CD4-positive, CD25-positive, alpha-beta regulatory T cell (primary cell): ENCODE measurements around the gene ZNHIT2. TPM values are rescaled to one million over a fixed set of nuclear protein-coding genes. Genes with fewer than 3 reads are reported as not detected.

Experiments
- ATAC-seq, 2 donors: fragments of 150-1000 bp; cut with Tn5 transposase; one replicate each; pipeline ENCODE4 v1.10.0; 2021; ENCODE audit warnings: low read depth in 2 of 2, moderate number of reproducible peaks in 2 of 2, moderate library complexity in 1 of 2
- DNase-seq, 3 donors: peaks; one replicate each; pipeline versions ENCODE4 v3.0.0 to v3.0.0-alpha.2; 2012 to 2022; ENCODE audit warnings: mixed read lengths in 1 of 3
- H3K27ac ChIP-seq: one replicate; pipeline ENCODE4 v1.7.0; 2013; ENCODE audit warnings: mild to moderate bottlenecking, low read length; ENCODE audit not compliant: insufficient read depth, poor library complexity, severe bottlenecking
- H3K27me3 ChIP-seq: one replicate; pipeline ENCODE4 v1.7.0; 2013; ENCODE audit warnings: low read length; ENCODE audit not compliant: control insufficient read depth, insufficient read depth
- H3K36me3 ChIP-seq: one replicate; pipeline ENCODE4 v1.7.0; 2013; ENCODE audit warnings: mild to moderate bottlenecking, low read length, moderate library complexity; ENCODE audit not compliant: control insufficient read depth, insufficient read depth
- H3K4me1 ChIP-seq: 2 replicates; pipeline ENCODE4 v1.7.0; 2013; ENCODE audit warnings: mild to moderate bottlenecking, low read length; ENCODE audit not compliant: insufficient read depth, control insufficient read depth, poor library complexity, severe bottlenecking
- H3K4me3 ChIP-seq: one replicate; pipeline ENCODE4 v1.7.0; 2013; ENCODE audit warnings: low read depth, mild to moderate bottlenecking, low read length, moderate library complexity
- H3K9me3 ChIP-seq, 2 experiments: 1 replicate in 1 of 2; 2 replicates in 1 of 2; pipeline ENCODE4 v1.7.0; 2013; ENCODE audit warnings: low read length in 2 of 2, mild to moderate bottlenecking in 1 of 2, moderate library complexity in 1 of 2; ENCODE audit not compliant: control insufficient read depth in 2 of 2
- H3K27ac Mint-ChIP-seq, 3 donors: one replicate each; pipeline ENCODE4 v1.8.0; 2020 to 2022; ENCODE audit warnings: mild to moderate bottlenecking in 3 of 3, mixed read lengths in 3 of 3, moderate library complexity in 2 of 3
- H3K27me3 Mint-ChIP-seq: one replicate; pipeline ENCODE4 v1.8.0; 2022; ENCODE audit warnings: mild to moderate bottlenecking, mixed read lengths
- H3K36me3 Mint-ChIP-seq: one replicate; pipeline ENCODE4 v1.8.0; 2020; ENCODE audit warnings: mixed read lengths
- H3K4me1 Mint-ChIP-seq, 4 donors: one replicate each; pipeline ENCODE4 v1.8.0; 2020 to 2022; ENCODE audit warnings: mixed read lengths in 4 of 4, mild to moderate bottlenecking in 1 of 4
- H3K4me3 Mint-ChIP-seq, 4 donors: one replicate each; pipeline ENCODE4 v1.8.0; 2020 to 2022; ENCODE audit warnings: mild to moderate bottlenecking in 4 of 4, mixed read lengths in 4 of 4, moderate library complexity in 3 of 4
- H3K9me3 Mint-ChIP-seq, 7 donors: one replicate each; pipeline ENCODE4 v1.8.0; 2020 to 2022; ENCODE audit warnings: mixed read lengths in 7 of 7, mild to moderate bottlenecking in 3 of 7, moderate library complexity in 2 of 7
- polyA plus RNA-seq, 4 donors: library from polyadenylated mRNA; unstranded; fragments of 300-500 nt; fragmentation: Illumina TruSeq; gene quantifications; one replicate each; pipeline ENCODE4 v1.2.3, GENCODE V29; 2021
- total RNA-seq: library from RNA; stranded (reverse); gene quantifications from one replicate; pipeline ENCODE4 v1.2.3, GENCODE V29; 2022

ZNHIT2 gene
- total and polyA plus RNA-seq, 5 donors from 2014 or later = 6.0 to 29.0 (median 22.4) TPM

GRCh38 chr11:65089621-65090020 is 27.9 kb downstream of the ZNHIT2 start:
- Mint-ChIP-seq H3K27ac (no peak overlapping the region), H3K36me3 (peaks cover 17% of the 10 kb centered on the region)

GRCh38 chr11:65087827-65088226 is 29.7 kb downstream of the ZNHIT2 start:
- peaks cover 16% of the 10 kb centered on the region for H3K4me1 ChIP-seq
- Mint-ChIP-seq H3K36me3 (peaks cover 17% of the 10 kb centered on the region), H3K4me3 (no peak overlapping the region), H3K27me3 (no peaks in the 10 kb centered on the region), H3K4me1 (peaks cover 6 to 26% (median 14%) of the 10 kb centered on the region in 4 donors), H3K9me3 (peaks cover 0 to 2% (median 0%) of the 10 kb centered on the region in 7 donors), H3K27ac (no peak overlapping the region)
- H3K9me3 ChIP-seq = no peaks in the 10 kb centered on the region
- peaks cover 30% of the 10 kb centered on the region for H3K36me3 ChIP-seq
- H3K27ac ChIP-seq = no peak overlapping the region
- no peaks in the 10 kb centered on the region for H3K27me3 ChIP-seq
- H3K4me3 ChIP-seq = no peak overlapping the region
- DNase-seq (no peak), ATAC-seq (no peak)

More at GRCh38 chr11:65089621-65090020, 27.9 kb downstream of the ZNHIT2 start:
- peak overlapping the region in 1 of 4 donors; percentile 68 for H3K4me3 Mint-ChIP-seq
- no peaks in the 10 kb centered on the region for H3K27me3 Mint-ChIP-seq
- peaks cover 4 to 13% (median 6%) of the 10 kb centered on the region in 4 donors for H3K4me1 Mint-ChIP-seq
- Histone ChIP-seq H3K27me3 (no peaks in the 10 kb centered on the region), H3K36me3 (peaks cover 30% of the 10 kb centered on the region), H3K27ac (no peak overlapping the region), H3K9me3 (no peaks in the 10 kb centered on the region), H3K4me3 (no peak overlapping the region), H3K4me1 (peaks cover 5% of the 10 kb centered on the region)
- no peaks in the 10 kb centered on the region for H3K9me3 Mint-ChIP-seq
- ATAC-seq = no peak
- DNase-seq = no peak

DNA sequence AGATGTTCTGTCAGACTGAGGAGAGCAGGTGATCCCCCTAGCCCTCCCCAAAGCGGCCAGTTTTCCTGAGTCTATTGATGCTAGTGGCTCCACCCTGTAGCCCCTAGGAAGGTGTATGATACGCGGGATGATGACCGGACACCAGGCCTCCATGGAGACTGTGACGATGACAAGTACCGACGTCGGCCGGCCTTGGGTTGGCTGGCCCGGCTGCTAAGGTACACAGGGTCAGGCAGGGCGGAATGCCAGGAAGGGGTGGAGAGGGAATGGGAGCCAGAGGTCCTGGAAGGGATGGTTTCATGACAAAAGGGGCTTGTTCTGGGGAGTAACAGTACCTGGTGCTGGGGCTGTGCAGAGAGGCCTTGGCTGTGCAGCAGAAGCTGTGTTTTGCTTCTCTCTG is 30.3 kb downstream of the ZNHIT2 start:
- H3K9me3 Mint-ChIP-seq = peaks cover 0 to 2% (median 0%) of the 10 kb centered on the region in 7 donors
- H3K27ac Mint-ChIP-seq = no peak overlapping the region
- no peaks in the 10 kb centered on the region for H3K27me3 ChIP-seq
- peaks cover 17% of the 10 kb centered on the region for H3K36me3 Mint-ChIP-seq
- no peak overlapping the region for H3K4me3 Mint-ChIP-seq
- H3K27me3 Mint-ChIP-seq = no peaks in the 10 kb centered on the region
- DNase-seq (no peak), ATAC-seq (no peak)
- peaks cover 30% of the 10 kb centered on the region for H3K36me3 ChIP-seq
- no peak overlapping the region for H3K4me3 ChIP-seq
- no peak overlapping the region for H3K27ac ChIP-seq
- peaks cover 6 to 26% (median 15%) of the 10 kb centered on the region in 4 donors for H3K4me1 Mint-ChIP-seq
- H3K4me1 ChIP-seq = peaks cover 16% of the 10 kb centered on the region
- H3K9me3 ChIP-seq = no peaks in the 10 kb centered on the region

DNA sequence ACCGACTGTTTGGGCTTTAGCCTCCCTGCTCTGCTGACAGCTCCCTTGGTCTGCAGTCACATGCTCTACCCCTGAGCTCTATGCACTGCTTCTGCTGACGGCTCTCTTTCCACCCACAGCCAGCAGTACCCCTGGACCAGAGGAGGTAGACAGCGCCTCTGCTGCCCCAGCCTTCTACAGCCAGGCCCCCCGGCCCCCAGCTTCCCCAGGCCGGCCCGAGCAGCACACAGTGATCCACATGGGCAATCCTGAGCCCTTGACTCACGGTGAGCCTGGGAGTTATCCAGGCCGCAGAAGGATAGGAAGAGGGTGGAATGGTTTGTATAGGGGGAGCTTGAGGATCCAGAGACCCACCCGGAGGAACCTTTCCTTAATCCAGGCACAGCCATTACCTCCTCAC is 30.7 kb downstream of the ZNHIT2 start:
- Histone ChIP-seq H3K4me1 (peaks cover 16% of the 10 kb centered on the region), H3K27me3 (no peaks in the 10 kb centered on the region), H3K36me3 (peaks cover 30% of the 10 kb centered on the region), H3K27ac (no peak overlapping the region), H3K9me3 (no peaks in the 10 kb centered on the region), H3K4me3 (no peak overlapping the region)
- ATAC-seq (no peak), DNase-seq (no peak)
- H3K4me1 Mint-ChIP-seq = peaks cover 6 to 26% (median 15%) of the 10 kb centered on the region in 4 donors
- no peaks in the 10 kb centered on the region for H3K27me3 Mint-ChIP-seq
- peaks cover 0 to 2% (median 0%) of the 10 kb centered on the region in 7 donors for H3K9me3 Mint-ChIP-seq
- peak overlapping the region in 1 of 3 donors; percentile 32 for H3K27ac Mint-ChIP-seq
- peaks cover 17% of the 10 kb centered on the region for H3K36me3 Mint-ChIP-seq
- H3K4me3 Mint-ChIP-seq = peak overlapping the region in 1 of 4 donors; percentile 94

DNA sequence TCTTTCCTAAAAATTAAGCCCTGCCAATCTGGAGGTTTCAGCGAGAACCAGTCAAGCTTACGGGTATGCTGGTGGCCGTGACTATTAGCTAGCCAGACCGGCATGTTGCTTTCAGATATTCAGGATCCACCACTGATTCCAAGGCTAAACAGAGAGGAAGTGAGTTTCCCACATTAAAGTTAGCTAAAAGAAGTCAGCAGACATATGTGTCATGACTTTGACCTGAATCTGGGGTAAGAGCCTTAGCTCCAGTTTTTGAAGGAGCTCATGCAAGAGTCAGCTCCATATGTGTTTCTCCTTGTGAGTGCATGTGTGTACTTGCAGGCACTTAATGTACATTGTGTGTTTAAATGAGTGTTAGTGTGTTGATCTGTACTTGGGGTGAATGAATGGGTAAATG is 32.1 kb downstream of the ZNHIT2 start:
- H3K27me3 ChIP-seq = no peaks in the 10 kb centered on the region
- Mint-ChIP-seq H3K36me3 (peaks cover 17% of the 10 kb centered on the region), H3K4me1 (peaks cover 6 to 26% (median 15%) of the 10 kb centered on the region in 4 donors), H3K4me3 (peak overlapping the region; percentile 92 to 95 (median 94)), H3K27ac (peak overlapping the region; percentile 29 to 95 (median 70)), H3K27me3 (no peaks in the 10 kb centered on the region), H3K9me3 (peaks cover 0 to 2% (median 0%) of the 10 kb centered on the region in 7 donors)
- no peak for DNase-seq
- no peaks in the 10 kb centered on the region for H3K9me3 ChIP-seq
- H3K27ac ChIP-seq = peak overlapping the region; percentile 96
- H3K4me3 ChIP-seq = no peak overlapping the region
- no peak for ATAC-seq
- H3K4me1 ChIP-seq = peaks cover 16% of the 10 kb centered on the region
- peaks cover 30% of the 10 kb centered on the region for H3K36me3 ChIP-seq

GRCh38 chr11:65084598-65085375 is 32.7 kb downstream of the ZNHIT2 start:
- Mint-ChIP-seq H3K4me3 (peak overlapping the region; percentile 92 to 95 (median 94)), H3K36me3 (peaks cover 17% of the 10 kb centered on the region), H3K27ac (peak overlapping the region; percentile 70 to 99 (median 95)), H3K9me3 (peaks cover 0 to 2% (median 0%) of the 10 kb centered on the region in 7 donors), H3K27me3 (no peaks in the 10 kb centered on the region), H3K4me1 (peaks cover 6 to 26% (median 15%) of the 10 kb centered on the region in 4 donors)
- H3K9me3 ChIP-seq = no peaks in the 10 kb centered on the region
- H3K4me1 ChIP-seq = peaks cover 16% of the 10 kb centered on the region
- peaks cover 30% of the 10 kb centered on the region for H3K36me3 ChIP-seq
- no peaks in the 10 kb centered on the region for H3K27me3 ChIP-seq
- ATAC-seq (no peak), DNase-seq (no peak)
- H3K27ac ChIP-seq = peak overlapping the region; percentile 96
- peak overlapping the region; percentile 82 for H3K4me3 ChIP-seq

- Histone ChIP-seq H3K9me3 (no peaks in the 10 kb centered on the region), H3K27ac (peak within 1 kb of the TSS; percentile 96), H3K27me3 (no peaks in the 10 kb centered on the region), H3K4me3 (peak within 1 kb of the TSS; percentile 82), H3K36me3 (peaks cover 29% of the 10 kb centered on the region), H3K4me1 (peaks cover 16% of the 10 kb centered on the region)
- DNase-seq (peak; percentile 91 to 97 (median 97)), ATAC-seq (peak; percentile 89 to 91)
- H3K36me3 Mint-ChIP-seq = peaks cover 13% of the 10 kb centered on the region
- peaks cover 0 to 2% (median 0%) of the 10 kb centered on the region in 7 donors for H3K9me3 Mint-ChIP-seq
- H3K4me3 Mint-ChIP-seq = peak within 1 kb of the TSS; percentile 92 to 95 (median 94)
- H3K27ac Mint-ChIP-seq = peak within 1 kb of the TSS; percentile 95 to 99 (median 96)
- peaks cover 6 to 26% (median 15%) of the 10 kb centered on the region in 4 donors for H3K4me1 Mint-ChIP-seq
- H3K27me3 Mint-ChIP-seq = no peaks in the 10 kb centered on the region
Measured at GRCh38 chr11:65083834-65084597, 33.5 kb downstream of the ZNHIT2 start, which contains the start of the genes CDCA5 and ZFPL1. Gene CDCA5 (minus strand): TSS chr11:65084040. CDS start chr11:65083978, 62 bp downstream. Gene ZFPL1 (plus strand): TSS chr11:65084222. CDS start chr11:65084699, 477 bp downstream.
